ENCODE data around the gene ZDBF2. TPM values are rescaled to one million over a fixed set of nuclear protein-coding genes. Genes with fewer than 3 reads are reported as not detected.
"Not testable (repeated sequence)": the region's sequence is repeated elsewhere in the genome, so short reads cannot be mapped to it uniquely, and the experiment has no call there.

ZDBF2 gene
- total RNA-seq, 1 donor from 2014 or later = 6.6 TPM

- ATAC-seq = no peak
- intact Hi-C loops (cut with micrococcal nuclease) = no loop called here
- DNase-seq = no peak
These were observed 16.6 kb upstream of the ZDBF2 start for GRCh38 chr2:206257861-206258260.

GRCh38 chr2:206258615-206259014, 15.8 kb upstream of the ZDBF2 start:
- ATAC-seq; intact Hi-C loops (cut with micrococcal nuclease); DNase-seq: not testable (repeated sequence)

- ATAC-seq = no peak
- intact Hi-C loops (cut with micrococcal nuclease) = no loop called here
- no peak for DNase-seq
These were observed 14.9 kb upstream of the ZDBF2 start for GRCh38 chr2:206259376-206260187.

- DNase-seq (no peak), ATAC-seq (peak; percentile 80)
- intact Hi-C loops (cut with micrococcal nuclease) = no loop called here
These were observed 14.1 kb upstream of the ZDBF2 start for GRCh38 chr2:206260188-206261012.

- ATAC-seq (no peak), DNase-seq (no peak)
- intact Hi-C loops (cut with micrococcal nuclease) = no loop called here
These were observed 10.4 kb upstream of the ZDBF2 start for GRCh38 chr2:206263959-206264603.

- no peak for ATAC-seq
- intact Hi-C loops (cut with micrococcal nuclease) = no loop called here
These were observed 8.0 kb upstream of the ZDBF2 start for GRCh38 chr2:206266130-206267125.

DNA sequence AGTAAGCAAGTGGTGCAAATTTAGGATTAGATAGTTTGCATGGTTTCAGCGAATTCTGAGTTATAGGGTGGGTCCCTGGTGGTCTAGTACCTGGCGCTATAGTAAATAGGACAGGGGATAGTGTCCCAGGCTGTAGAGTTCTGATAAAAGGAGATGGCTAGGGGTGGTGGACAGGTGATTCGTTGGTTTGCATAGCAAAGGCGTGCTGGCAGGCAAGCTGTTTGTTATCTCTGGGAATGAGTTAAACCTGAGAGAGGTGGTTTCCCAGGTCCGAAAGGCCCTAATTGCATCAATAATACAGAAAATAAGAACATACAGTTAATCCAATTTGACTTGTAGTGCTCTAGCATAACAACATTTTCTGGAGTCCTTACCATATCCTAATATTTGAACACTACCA, 6.9 kb upstream of the ZDBF2 start:
- DNase-seq = no peak
- intact Hi-C loops (cut with micrococcal nuclease) = no loop called here
- ATAC-seq = no peak

More at GRCh38 chr2:206266130-206267125, 8.0 kb upstream of the ZDBF2 start:
- no peak for DNase-seq

GRCh38 chr2:206271065-206271464, 3.4 kb upstream of the ZDBF2 start:
- intact Hi-C loops (cut with micrococcal nuclease) = no loop called here
- ATAC-seq = no peak
- DNase-seq = no peak

DNA sequence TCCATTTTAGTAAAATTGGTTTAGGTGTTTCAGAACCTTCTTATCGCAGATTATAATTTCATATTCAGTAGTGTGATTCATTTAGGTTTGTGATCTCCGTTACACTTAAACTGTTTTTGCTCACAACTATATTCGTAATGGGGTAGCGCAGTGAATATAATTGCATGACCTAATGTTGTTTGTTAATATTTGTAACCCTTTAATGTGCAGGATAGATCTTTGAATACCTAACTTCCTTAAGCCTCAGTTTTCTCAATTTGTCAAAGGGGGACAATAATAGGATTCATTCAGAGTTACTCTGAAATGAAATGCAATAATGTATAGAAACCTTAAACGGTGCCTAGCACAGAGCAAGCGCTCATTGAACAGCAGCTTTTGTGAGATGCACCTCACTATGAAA, 558 bp upstream of the ZDBF2 start:
- intact Hi-C loops (cut with micrococcal nuclease) = no loop called here
- ATAC-seq = no peak
- no peak for DNase-seq

DNA sequence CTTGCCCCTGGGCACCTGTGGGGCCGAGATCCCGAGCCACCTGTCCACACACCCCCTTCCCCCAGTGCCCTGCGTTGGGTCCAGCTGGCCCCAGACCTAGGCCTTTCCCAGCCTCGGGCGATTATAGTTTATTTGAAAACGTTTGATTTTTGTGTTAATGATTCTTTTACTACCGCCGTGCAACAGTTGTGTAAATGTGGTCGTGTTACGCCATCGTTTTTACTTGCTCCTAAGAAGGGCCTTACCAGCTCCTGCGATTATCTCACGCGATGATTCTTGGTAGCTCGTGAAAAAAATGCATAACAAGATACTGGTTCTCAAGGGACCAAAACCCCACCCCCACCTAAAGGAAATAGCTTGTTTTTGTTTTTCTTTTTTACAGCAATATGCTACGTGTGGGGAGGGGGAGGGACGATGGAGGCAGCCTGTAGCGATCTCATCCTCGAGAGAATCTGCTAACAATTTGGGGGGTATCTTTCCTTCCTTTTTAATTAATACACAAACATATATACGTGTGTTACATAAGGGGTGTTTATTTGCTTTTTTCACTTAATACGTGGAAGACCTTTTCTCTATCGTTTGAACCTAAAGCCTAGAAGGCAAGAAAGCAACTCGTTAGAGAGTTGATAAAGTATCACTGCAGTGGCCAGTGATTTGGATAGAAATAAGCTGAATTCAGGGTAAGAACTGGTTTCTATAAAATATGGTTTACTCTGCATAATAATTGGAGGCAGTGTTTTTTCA, 1.0 kb downstream of the ZDBF2 start:
- DNase-seq (no peak), ATAC-seq (peak; percentile 47)
- intact Hi-C loops (cut with micrococcal nuclease) = no loop called here

GRCh38 chr2:206276169-206276942, 1.9 kb downstream of the ZDBF2 start:
- ATAC-seq = no peak

GRCh38 chr2:206277503-206277902, 3.0 kb downstream of the ZDBF2 start:
- no peak for DNase-seq
- no peak for ATAC-seq
- intact Hi-C loops (cut with micrococcal nuclease) = no loop called here

More at GRCh38 chr2:206276169-206276942, 1.9 kb downstream of the ZDBF2 start:
- intact Hi-C loops (cut with micrococcal nuclease) = no loop called here
- DNase-seq = no peak

GRCh38 chr2:206282746-206283145, 8.3 kb downstream of the ZDBF2 start:
- intact Hi-C loops (cut with micrococcal nuclease) = no loop called here
- no peak for DNase-seq
- ATAC-seq = no peak

- no peak for ATAC-seq
- no peak for DNase-seq
- intact Hi-C loops (cut with micrococcal nuclease) = no loop called here
These were observed 12.7 kb downstream of the ZDBF2 start for GRCh38 chr2:206287197-206287596.

GRCh38 chr2:206289391-206289790, 14.9 kb downstream of the ZDBF2 start:
- DNase-seq (no peak), ATAC-seq (no peak)
- intact Hi-C loops (cut with micrococcal nuclease) = no loop called here

DNA sequence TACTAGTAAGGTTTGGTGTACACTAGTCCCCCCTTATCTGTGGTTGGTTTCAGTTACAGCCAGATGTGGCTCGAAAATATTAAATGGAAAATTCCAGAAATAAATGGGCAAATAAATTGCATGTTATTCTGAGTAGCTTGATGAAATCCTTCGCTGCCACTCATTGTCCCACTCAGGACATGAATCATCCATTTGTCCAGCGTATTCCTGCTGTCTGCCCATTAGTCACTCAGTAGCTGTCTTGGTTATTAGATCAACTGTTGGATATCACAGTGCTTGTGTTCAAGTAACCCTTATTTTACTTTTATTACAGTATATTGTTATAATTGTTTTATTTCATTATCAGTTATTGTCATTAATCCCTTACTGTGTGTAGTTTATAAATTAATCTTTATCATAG, 21.7 kb downstream of the ZDBF2 start:
- intact Hi-C loops (cut with micrococcal nuclease) = no loop called here
- no peak for DNase-seq
- no peak for ATAC-seq

DNA sequence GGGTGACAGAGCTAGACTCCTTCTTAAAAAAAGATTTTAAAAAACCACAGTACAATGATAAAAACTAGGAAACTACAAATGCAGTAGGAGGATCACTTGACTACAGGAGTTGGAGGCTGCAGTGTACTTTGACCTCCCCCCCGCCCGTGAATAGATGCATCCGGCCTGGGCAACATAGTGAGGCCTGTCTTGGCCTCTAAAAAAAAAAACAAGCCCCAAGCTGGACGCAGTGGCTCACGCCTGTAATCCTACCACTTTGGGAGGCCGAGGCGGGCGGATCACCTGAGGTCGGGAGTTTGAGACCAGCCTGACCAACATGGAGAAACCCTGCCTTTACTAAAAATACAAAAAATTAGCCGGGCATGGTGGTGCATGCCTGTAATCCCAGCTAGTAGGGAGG, 25.1 kb downstream of the ZDBF2 start:
- ATAC-seq; DNase-seq; intact Hi-C loops (cut with micrococcal nuclease): not testable (repeated sequence)
